ENCODE measurements around the gene YJU2. TPM values are rescaled to one million over a fixed set of nuclear protein-coding genes. Genes with fewer than 3 reads are reported as not detected.

The YJU2 gene
- total RNA-seq, 1 donor from 2014 or later, result 8.7 TPM

DNA sequence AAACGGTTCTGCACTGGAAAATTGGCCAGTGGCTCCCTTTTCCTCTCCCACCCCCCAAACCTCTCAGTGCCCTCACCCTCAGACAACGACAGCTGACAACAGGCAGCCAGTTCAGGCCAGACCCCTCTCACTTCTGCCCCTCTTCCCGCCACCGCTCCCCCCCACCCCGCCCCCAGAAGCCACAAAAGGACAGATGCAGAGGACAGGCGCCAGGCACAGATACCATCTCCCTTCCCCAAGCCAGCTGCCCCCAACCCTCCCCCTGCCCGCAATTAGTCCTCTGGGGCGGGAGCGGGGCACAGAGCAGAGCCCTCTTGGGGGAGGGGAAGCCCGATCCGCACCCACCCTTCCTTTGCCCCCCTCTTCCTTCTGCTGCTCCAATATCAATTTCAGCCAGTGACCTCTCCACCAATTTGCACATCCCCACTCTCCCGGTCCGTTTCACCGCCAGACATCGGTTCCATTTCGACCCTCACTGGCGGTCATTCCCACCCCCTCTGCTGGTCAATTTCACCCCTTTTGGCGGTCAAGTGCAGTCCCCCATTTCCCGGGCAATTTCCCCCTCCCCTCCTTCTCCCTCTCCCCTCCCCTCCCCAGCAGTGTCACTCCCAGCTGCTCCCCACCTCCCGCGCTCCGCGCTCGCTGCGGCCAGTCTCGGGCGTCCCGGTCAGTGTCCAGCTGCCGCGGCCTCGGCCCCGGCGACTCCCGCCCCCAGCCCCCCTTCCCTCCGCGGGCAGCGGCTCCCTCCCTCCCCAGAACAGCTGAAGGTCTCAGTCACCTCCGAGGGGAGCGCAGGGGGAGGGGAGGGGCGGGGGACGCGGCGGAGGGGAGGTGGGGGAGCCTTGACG lies 31.8 kb downstream of the YJU2 start, which contains the start of gene SHD:
Gene SHD, plus strand, starts transcription at position 848 of the 848 bp plus-strand sequence. CDS start 798 bp downstream, outside the sequence.
- no peaks in the 10 kb centered on the region for H4K20me1 ChIP-seq (ENCODE audit: low read depth)
- no peaks in the 10 kb centered on the region for H3K9me3 Mint-ChIP-seq
- no peak within 1 kb of the TSS for H3K27ac Mint-ChIP-seq
- peak within 1 kb of the TSS; percentile 72 for H2AFZ ChIP-seq (replicated peaks)
- peaks cover 69% of the 10 kb centered on the region for H3K27me3 ChIP-seq
- peak within 1 kb of the TSS; percentile 67 for H3K4me3 ChIP-seq
- peak within 1 kb of the TSS; percentile 98 for H3K4me2 ChIP-seq
- no peak within 1 kb of the TSS for H3K27ac ChIP-seq
- peaks cover 13% of the 10 kb centered on the region for H3K4me1 Mint-ChIP-seq
- TF ChIP-seq, protein P1, sequence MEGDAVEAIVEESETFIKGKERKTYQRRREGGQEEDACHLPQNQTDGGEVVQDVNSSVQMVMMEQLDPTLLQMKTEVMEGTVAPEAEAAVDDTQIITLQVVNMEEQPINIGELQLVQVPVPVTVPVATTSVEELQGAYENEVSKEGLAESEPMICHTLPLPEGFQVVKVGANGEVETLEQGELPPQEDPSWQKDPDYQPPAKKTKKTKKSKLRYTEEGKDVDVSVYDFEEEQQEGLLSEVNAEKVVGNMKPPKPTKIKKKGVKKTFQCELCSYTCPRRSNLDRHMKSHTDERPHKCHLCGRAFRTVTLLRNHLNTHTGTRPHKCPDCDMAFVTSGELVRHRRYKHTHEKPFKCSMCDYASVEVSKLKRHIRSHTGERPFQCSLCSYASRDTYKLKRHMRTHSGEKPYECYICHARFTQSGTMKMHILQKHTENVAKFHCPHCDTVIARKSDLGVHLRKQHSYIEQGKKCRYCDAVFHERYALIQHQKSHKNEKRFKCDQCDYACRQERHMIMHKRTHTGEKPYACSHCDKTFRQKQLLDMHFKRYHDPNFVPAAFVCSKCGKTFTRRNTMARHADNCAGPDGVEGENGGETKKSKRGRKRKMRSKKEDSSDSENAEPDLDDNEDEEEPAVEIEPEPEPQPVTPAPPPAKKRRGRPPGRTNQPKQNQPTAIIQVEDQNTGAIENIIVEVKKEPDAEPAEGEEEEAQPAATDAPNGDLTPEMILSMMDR (IDR thresholded peaks at IDR 0.05), result no peak
- no peak for TF ChIP-seq EZH2 (IDR thresholded peaks at IDR 0.05)
- H3K79me2 ChIP-seq (ENCODE audit: low read depth), result no peaks in the 10 kb centered on the region
- H3K4me1 ChIP-seq, result peaks cover 12% of the 10 kb centered on the region
- peak within 1 kb of the TSS; percentile 86 for H3K4me3 Mint-ChIP-seq
- H3K9me3 ChIP-seq (ENCODE audit: low read depth), result no peaks in the 10 kb centered on the region
- no peak within 1 kb of the TSS for H3K9ac ChIP-seq
- H3K36me3 Mint-ChIP-seq, result no peaks in the 10 kb centered on the region
- peaks cover 28% of the 10 kb centered on the region for H3K27me3 Mint-ChIP-seq (ENCODE audit: insufficient read depth, low read depth)
- no peaks in the 10 kb centered on the region for H3K36me3 ChIP-seq
- H3F3A ChIP-seq (ENCODE audit: low read depth), result peaks cover 22% of the 10 kb centered on the region
- DNase-seq (ENCODE audit: low spot score), result peak; percentile 64

DNA sequence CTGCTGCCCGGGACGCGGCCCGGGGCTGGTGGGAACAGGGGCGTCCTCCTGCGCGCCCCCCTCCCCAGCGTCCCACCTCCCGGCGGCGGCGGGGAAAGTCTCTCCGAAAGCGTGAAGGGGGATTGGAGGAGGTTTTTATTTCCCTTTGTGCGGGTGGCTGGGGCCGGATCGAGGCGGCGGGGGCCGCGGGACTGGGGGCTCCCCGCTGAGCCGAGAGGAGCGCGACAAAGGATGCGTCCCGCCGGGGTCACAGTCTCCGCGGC lies 32.3 kb downstream of the YJU2 start:
- H3K27me3 ChIP-seq, result peaks cover 75% of the 10 kb centered on the region
- DNase-seq (ENCODE audit: low spot score), result peak; percentile 66
- H3K79me2 ChIP-seq (ENCODE audit: low read depth), result no peaks in the 10 kb centered on the region
- TF ChIP-seq, protein P1 (IDR thresholded peaks at IDR 0.05), result no peak
- no peaks in the 10 kb centered on the region for H3K9me3 ChIP-seq (ENCODE audit: low read depth)
- peak overlapping the region; percentile 43 for H3K4me3 Mint-ChIP-seq
- peaks cover 28% of the 10 kb centered on the region for H3F3A ChIP-seq (ENCODE audit: low read depth)
- H4K20me1 ChIP-seq (ENCODE audit: low read depth), result no peaks in the 10 kb centered on the region
- no peaks in the 10 kb centered on the region for H3K9me3 Mint-ChIP-seq
- H3K9ac ChIP-seq, result no peak overlapping the region
- peaks cover 12% of the 10 kb centered on the region for H3K4me1 ChIP-seq
- H3K27ac ChIP-seq, result no peak overlapping the region
- H3K27ac Mint-ChIP-seq, result no peak overlapping the region
- peaks cover 13% of the 10 kb centered on the region for H3K4me1 Mint-ChIP-seq
- peak overlapping the region; percentile 72 for H2AFZ ChIP-seq (replicated peaks)
- H3K36me3 Mint-ChIP-seq, result no peaks in the 10 kb centered on the region
- H3K36me3 ChIP-seq, result no peaks in the 10 kb centered on the region
- H3K4me2 ChIP-seq, result peak overlapping the region; percentile 98
- H3K4me3 ChIP-seq, result peak overlapping the region; percentile 67
- H3K27me3 Mint-ChIP-seq (ENCODE audit: insufficient read depth, low read depth), result peaks cover 28% of the 10 kb centered on the region

DNA sequence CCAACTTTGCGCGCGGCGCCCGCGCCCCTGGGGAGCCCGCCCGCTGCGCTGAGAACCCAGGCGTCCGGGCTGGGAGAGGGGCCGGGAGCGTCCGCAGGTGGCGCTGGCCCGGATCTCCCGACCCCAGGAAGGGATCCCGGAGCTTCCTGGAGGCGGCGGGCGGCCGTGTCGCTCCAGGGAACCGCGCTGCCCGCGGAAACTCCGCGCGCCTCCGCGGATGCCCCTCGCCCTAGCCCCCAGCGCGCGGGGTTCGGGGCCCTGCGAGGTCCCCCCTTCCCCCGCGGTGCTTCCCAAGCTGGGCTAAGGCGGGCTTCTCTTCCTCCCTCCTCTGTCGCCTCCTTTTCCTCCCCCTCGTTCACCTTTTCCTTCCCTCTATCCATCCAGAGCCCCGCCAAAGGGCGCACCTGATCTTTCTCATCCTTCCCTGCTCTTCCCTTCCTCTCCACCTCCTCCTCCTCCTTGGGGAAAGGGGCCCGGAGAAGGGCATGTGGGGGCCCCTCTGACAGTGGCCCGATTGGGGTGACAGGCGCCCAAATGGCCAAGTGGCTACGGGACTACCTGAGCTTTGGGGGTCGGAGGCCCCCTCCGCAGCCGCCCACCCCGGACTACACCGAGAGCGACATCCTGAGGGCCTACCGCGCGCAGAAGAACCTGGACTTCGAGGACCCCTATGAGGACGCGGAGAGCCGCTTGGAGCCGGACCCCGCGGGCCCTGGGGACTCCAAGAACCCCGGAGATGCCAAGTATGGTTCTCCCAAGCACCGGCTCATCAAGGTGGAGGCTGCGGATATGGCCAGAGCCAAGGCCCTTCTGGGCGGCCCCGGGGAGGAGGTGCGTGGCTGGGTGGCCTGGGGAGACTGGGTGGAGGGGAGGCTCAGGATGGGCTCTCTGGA lies 32.9 kb downstream of the YJU2 start:
- no peaks in the 10 kb centered on the region for H3K9me3 ChIP-seq (ENCODE audit: low read depth)
- no peak overlapping the region for H3K27ac ChIP-seq
- Mint-ChIP-seq H3K27me3 (ENCODE audit: insufficient read depth, low read depth) (peaks cover 32% of the 10 kb centered on the region), H3K36me3 (no peaks in the 10 kb centered on the region), H3K4me1 (peaks cover 18% of the 10 kb centered on the region), H3K27ac (no peak overlapping the region), H3K9me3 (no peaks in the 10 kb centered on the region), H3K4me3 (peak overlapping the region; percentile 86)
- no peaks in the 10 kb centered on the region for H4K20me1 ChIP-seq (ENCODE audit: low read depth)
- H3K4me3 ChIP-seq, result peak overlapping the region; percentile 67
- peaks cover 28% of the 10 kb centered on the region for H3F3A ChIP-seq (ENCODE audit: low read depth)
- peaks cover 12% of the 10 kb centered on the region for H3K4me1 ChIP-seq
- peaks cover 81% of the 10 kb centered on the region for H3K27me3 ChIP-seq
- no peaks in the 10 kb centered on the region for H3K79me2 ChIP-seq (ENCODE audit: low read depth)
- no peak overlapping the region for H3K9ac ChIP-seq
- H3K36me3 ChIP-seq, result no peaks in the 10 kb centered on the region
- H3K4me2 ChIP-seq, result peak overlapping the region; percentile 98
- peak; percentile 27 for DNase-seq (ENCODE audit: low spot score)
- peak; percentile 83 for TF ChIP-seq EZH2 (IDR thresholded peaks at IDR 0.05)
- peak; percentile 79 for TF ChIP-seq EZH2phosphoT487 (IDR thresholded peaks at IDR 0.05)
- TF ChIP-seq, protein P1 (IDR thresholded peaks at IDR 0.05), result peak; percentile 14
- peak overlapping the region; percentile 72 for H2AFZ ChIP-seq (replicated peaks)

Measured in neural progenitor cell (in vitro differentiated cells).